Calu3 (cell line): ENCODE data around the gene ACSL1. TPM values are rescaled to one million over a fixed set of nuclear protein-coding genes. Genes with fewer than 3 reads are reported as not detected.

Experiments
- BruUV-seq: library from RNA; stranded (reverse); fragments of 400-500 nt; replicated peaks from 2 replicates; lab custom pipeline; 2021; lab: Mats Ljungman, UMichigan
- CTCF ChIA-PET: fragments of 300-600 bp; sonication (Branson Sonifier 250); formaldehyde crosslinking; loops from one replicate; lab custom pipeline; 2022; ENCODE audit warnings: antibody characterized with exemption; lab: Charles Lee
- DNase-seq: peaks from one replicate; pipeline ENCODE4 v3.0.0; 2022
- H3K27ac Mint-ChIP-seq: one replicate; pipeline ENCODE4 v1.8.0; 2022; ENCODE audit warnings: mixed read lengths; ENCODE audit not compliant: unreplicated experiment
- H3K27me3 Mint-ChIP-seq: one replicate; pipeline ENCODE4 v1.8.0; 2022; ENCODE audit warnings: mixed read lengths; ENCODE audit not compliant: unreplicated experiment
- H3K36me3 Mint-ChIP-seq: one replicate; pipeline ENCODE4 v1.8.0; 2022; ENCODE audit warnings: mild to moderate bottlenecking, moderate library complexity, mixed read lengths; ENCODE audit not compliant: insufficient read depth, unreplicated experiment
- H3K4me1 Mint-ChIP-seq: one replicate; pipeline ENCODE4 v1.8.0; 2022; ENCODE audit warnings: mild to moderate bottlenecking, low read depth, mixed read lengths; ENCODE audit not compliant: unreplicated experiment
- H3K4me3 Mint-ChIP-seq: one replicate; pipeline ENCODE4 v1.8.0; 2022; ENCODE audit warnings: mild to moderate bottlenecking, low read depth, moderate library complexity, mixed read lengths; ENCODE audit not compliant: unreplicated experiment
- H3K9me3 Mint-ChIP-seq: one replicate; pipeline ENCODE4 v1.8.0; 2022; ENCODE audit warnings: low read depth, mixed read lengths; ENCODE audit not compliant: unreplicated experiment
- intact Hi-C: fragments of 100-400 bp; cut with micrococcal nuclease; formaldehyde crosslinking; loops from one replicate; pipeline ENCODE4 v1.10.0; 2022; ENCODE audit not compliant: unreplicated experiment
- total RNA-seq: library from RNA; stranded (reverse); gene quantifications from 2 replicates; pipeline ENCODE4 v1.2.3, GENCODE V29; 2022
- TF ChIP-seq, protein P1 (sequence below): fragments of 200-600 bp; IDR thresholded peaks from one replicate; pipeline ENCODE4 v1.8.0; 2022; ENCODE audit warnings: antibody characterized with exemption; ENCODE audit not compliant: unreplicated experiment

Gene ACSL1
- total RNA-seq, 1 experiment from 2014 or later, result 31.9 TPM

DNA sequence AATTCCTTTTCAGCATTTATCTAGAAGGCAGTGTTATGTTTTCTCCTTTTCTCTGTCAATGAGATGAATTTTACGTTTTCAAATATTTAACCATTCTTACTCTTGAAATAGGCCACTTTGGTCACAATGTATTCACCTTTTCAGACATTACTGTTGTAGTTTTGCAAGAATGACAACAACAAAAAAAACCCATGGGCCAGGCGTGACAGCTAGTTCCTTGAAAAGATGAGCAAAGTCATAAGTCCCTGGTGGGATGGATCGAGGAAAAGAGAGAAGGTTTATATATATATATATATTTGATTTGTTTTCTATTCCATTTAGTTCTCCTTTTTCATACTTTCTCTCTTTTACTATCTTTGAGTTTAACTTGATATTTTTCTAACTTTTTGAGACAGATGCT, 38.1 kb upstream of the ACSL1 start:
- BruUV-seq, result no TSS peak
- Mint-ChIP-seq H3K27me3 (no peaks in the 10 kb centered on the region), H3K4me3 (no peak overlapping the region), H3K27ac (no peak overlapping the region), H3K9me3 (no peaks in the 10 kb centered on the region), H3K36me3 (no peaks in the 10 kb centered on the region), H3K4me1 (no peaks in the 10 kb centered on the region)
- intact Hi-C loops, result no loop called here
- TF ChIP-seq, protein P1, sequence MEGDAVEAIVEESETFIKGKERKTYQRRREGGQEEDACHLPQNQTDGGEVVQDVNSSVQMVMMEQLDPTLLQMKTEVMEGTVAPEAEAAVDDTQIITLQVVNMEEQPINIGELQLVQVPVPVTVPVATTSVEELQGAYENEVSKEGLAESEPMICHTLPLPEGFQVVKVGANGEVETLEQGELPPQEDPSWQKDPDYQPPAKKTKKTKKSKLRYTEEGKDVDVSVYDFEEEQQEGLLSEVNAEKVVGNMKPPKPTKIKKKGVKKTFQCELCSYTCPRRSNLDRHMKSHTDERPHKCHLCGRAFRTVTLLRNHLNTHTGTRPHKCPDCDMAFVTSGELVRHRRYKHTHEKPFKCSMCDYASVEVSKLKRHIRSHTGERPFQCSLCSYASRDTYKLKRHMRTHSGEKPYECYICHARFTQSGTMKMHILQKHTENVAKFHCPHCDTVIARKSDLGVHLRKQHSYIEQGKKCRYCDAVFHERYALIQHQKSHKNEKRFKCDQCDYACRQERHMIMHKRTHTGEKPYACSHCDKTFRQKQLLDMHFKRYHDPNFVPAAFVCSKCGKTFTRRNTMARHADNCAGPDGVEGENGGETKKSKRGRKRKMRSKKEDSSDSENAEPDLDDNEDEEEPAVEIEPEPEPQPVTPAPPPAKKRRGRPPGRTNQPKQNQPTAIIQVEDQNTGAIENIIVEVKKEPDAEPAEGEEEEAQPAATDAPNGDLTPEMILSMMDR, result no peak
- no peak for DNase-seq
- CTCF ChIA-PET, result no interaction called here

DNA sequence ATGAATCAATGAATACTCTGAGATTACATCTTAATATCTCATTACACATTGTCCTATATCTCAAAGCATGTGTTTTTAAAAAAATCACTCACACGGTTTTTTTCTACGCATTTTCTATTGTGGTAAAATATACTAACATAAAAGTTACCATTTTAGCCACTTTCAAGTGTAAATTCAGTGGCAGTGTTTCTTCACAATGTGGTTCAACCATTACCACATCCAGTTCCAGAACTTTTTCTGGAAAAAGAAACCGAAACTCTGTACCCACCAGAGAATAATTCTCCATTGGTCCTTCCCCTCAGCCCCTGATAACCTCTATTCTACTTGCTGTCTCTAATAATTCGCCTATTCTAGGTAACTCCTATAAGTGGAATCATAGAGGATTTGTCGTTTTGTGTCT, 35.3 kb upstream of the ACSL1 start:
- intact Hi-C loops, result no loop called here
- H3K4me3 Mint-ChIP-seq, result no peak overlapping the region

DNA sequence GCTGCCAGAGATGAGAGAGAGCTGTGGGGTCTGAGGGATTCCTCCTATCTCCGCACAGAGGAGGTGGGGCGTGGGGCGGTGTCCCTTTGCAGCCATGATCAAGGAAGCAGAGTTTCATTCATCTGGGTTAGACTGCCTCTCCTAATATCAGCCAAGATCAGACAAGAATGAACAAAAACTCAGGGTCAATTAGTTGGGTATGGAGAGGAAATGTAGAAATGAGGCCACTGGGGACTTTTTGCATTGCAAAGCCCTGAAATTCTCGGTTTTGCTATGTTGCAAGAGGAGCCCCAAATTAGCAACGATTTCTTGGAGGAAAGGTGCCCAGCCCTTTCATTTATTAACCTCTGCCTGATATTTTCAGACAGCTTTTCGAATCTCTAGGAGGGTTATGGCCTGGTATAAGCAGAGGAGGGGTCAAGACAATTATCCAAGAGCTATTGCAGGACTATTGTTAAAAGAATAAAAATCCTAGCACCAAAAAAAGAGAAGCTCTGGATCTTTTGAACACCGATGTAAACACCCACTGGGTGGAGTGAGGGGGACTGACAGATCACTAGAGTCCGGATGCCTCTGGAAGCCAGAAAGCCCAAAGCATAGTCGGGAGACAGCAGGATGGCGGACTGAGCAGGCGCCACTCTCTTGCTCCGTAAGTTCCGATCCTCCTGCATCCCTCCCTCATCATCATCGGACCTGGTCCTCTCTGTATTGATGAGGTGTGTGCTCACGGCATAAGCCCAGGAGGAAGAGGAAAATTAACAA, 34.4 kb upstream of the ACSL1 start:
- TF ChIP-seq, protein P1, result no peak
- Mint-ChIP-seq H3K9me3 (no peaks in the 10 kb centered on the region), H3K27ac (no peak overlapping the region), H3K36me3 (no peaks in the 10 kb centered on the region), H3K4me1 (no peaks in the 10 kb centered on the region), H3K27me3 (no peaks in the 10 kb centered on the region), H3K4me3 (no peak overlapping the region)
- BruUV-seq, result no TSS peak
- DNase-seq, result no peak
- CTCF ChIA-PET, result interaction anchor here (1.0 kb wide), 1 partner anchor 115 kb away, joined by 3 read pairs; no protein-coding TSS in a partner anchor
- intact Hi-C loops, result no loop called here

More for the DNA sequence above, 35.3 kb upstream of the ACSL1 start:
- H3K4me1 Mint-ChIP-seq, result no peaks in the 10 kb centered on the region
- no peaks in the 10 kb centered on the region for H3K27me3 Mint-ChIP-seq
- H3K9me3 Mint-ChIP-seq, result no peaks in the 10 kb centered on the region
- CTCF ChIA-PET, result no interaction called here
- TF ChIP-seq, protein P1, result no peak
- no peaks in the 10 kb centered on the region for H3K36me3 Mint-ChIP-seq
- BruUV-seq, result no TSS peak
- DNase-seq, result no peak
- H3K27ac Mint-ChIP-seq, result no peak overlapping the region

DNA sequence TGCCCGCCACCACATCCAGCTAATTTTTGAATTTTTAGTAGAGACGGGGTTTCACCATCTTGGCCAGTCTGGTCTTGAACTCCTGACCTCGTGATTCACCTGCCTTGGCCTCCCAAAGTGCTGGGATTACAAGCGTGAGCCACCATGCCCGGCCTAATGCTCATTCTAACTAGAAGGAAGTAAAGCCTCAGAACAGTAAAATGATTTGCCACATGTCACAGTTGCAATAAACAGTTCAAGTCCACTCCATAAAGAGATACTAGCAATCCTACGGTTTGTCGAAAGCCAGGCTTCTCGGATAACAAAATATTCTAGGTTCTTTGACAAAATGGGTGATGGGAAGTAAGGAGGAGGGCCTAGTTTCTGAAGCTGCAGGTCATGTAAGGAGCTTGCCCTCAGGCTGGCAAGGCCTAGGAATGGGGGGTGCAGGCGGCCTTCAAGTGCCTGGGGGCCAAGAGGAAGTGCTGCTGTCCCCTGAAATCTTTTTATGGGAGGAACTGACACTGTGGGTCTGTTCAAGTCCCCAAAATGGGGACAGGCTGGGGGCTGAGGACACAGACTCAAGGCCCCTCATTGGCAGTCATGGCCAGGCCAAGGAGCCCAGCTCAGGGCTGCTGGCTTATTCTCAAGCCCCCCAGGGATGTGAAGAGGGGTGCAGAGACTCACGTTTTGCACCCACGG, 31.8 kb upstream of the ACSL1 start:
- Mint-ChIP-seq H3K27me3 (no peaks in the 10 kb centered on the region), H3K9me3 (no peaks in the 10 kb centered on the region), H3K4me3 (no peak overlapping the region), H3K4me1 (no peaks in the 10 kb centered on the region), H3K36me3 (no peaks in the 10 kb centered on the region), H3K27ac (no peak overlapping the region)
- intact Hi-C loops, result no loop called here
- no TSS peak for BruUV-seq
- CTCF ChIA-PET, result no interaction called here
- no peak for DNase-seq
- TF ChIP-seq, protein P1, result no peak
